Endothelial cell of umbilical vein (primary cell): Measurements from ENCODE around the gene CNPPD1. TPM values are rescaled to one million over a fixed set of nuclear protein-coding genes. Genes with fewer than 3 reads are reported as not detected.

Source experiments
- BruUV-seq: library from RNA; stranded (reverse); fragments of 400-500 nt; replicated peaks from 2 replicates; lab custom pipeline; 2021; lab: Mats Ljungman, UMichigan
- CTCF ChIA-PET: fragments of 300-600, 350-600 bp; sonication (Branson Sonifier 250); formaldehyde crosslinking; loops from one replicate; lab custom pipeline; 2021; ENCODE audit warnings: antibody characterized with exemption, inconsistent platforms; lab: Charles Lee
- POLR2A ChIA-PET: fragments of 300-600, 350-600 bp; sonication (Branson Sonifier 250); formaldehyde crosslinking; loops from one replicate; lab custom pipeline; 2021; ENCODE audit warnings: antibody characterized with exemption, inconsistent platforms; lab: Charles Lee
- DNase-seq: peaks from one replicate; pipeline ENCODE4 v3.0.0-alpha.2; 2011; ENCODE audit warnings: low read depth, low spot score
- FAIRE-seq: peaks from 2 replicates; lab custom pipeline; 2011; peaks lifted over from hg19 to GRCh38; lab: Jason Lieb, UNC
- H2AFZ ChIP-seq: 2 replicates; pipeline ENCODE4 v1.6.0; 2012; ENCODE audit warnings: low read depth, low read length, control low read depth, inconsistent platforms
- H3K27ac ChIP-seq: 2 replicates; pipeline ENCODE4 v1.5.1; 2011; ENCODE audit warnings: low read depth, mild to moderate bottlenecking, control low read depth, low read length, moderate library complexity; ENCODE audit not compliant: insufficient read depth
- H3K27me3 ChIP-seq, 2 experiments: 2 replicates each; pipeline versions ENCODE4 v1.6.0 to v1.6.1; 2011; ENCODE audit warnings: low read length in 2 of 2, mixed read lengths in 1 of 2; ENCODE audit not compliant: control insufficient read depth in 2 of 2, insufficient read depth in 2 of 2
- H3K36me3 ChIP-seq, 2 experiments: 2 replicates in 1 of 2; 3 replicates in 1 of 2; pipeline ENCODE4 v1.5.1; 2011; ENCODE audit warnings: low read length in 2 of 2, mild to moderate bottlenecking in 1 of 2, moderate library complexity in 1 of 2; ENCODE audit not compliant: control insufficient read depth in 2 of 2, insufficient read depth in 2 of 2; ENCODE audit errors: extremely low read depth in 1 of 2
- H3K4me1 ChIP-seq: 3 replicates; pipeline ENCODE4 v1.5.1; 2011; ENCODE audit warnings: mild to moderate bottlenecking, low read length; ENCODE audit not compliant: control insufficient read depth, insufficient read depth; ENCODE audit errors: extremely low read depth
- H3K4me2 ChIP-seq: 2 replicates; pipeline ENCODE4 v1.6.1; 2011; ENCODE audit warnings: low read length, control low read depth, mixed read lengths; ENCODE audit not compliant: insufficient read depth
- H3K4me3 ChIP-seq, 3 experiments: fragments of 200-600 bp in 1 of 3; sonication (generic), shearing (Covaris generic) in 1 of 3; replicated peaks in 1 of 3; 2 replicates each; pipeline ENCODE4 v1.5.1; 2011 to 2016; ENCODE audit warnings: control low read depth in 3 of 3, low read length in 3 of 3, mild to moderate bottlenecking in 2 of 3, inconsistent platforms in 1 of 3, low read depth in 1 of 3, moderate library complexity in 1 of 3; ENCODE audit not compliant: insufficient read depth in 1 of 3
- H3K79me2 ChIP-seq: 2 replicates; pipeline ENCODE4 v1.6.0; 2012; ENCODE audit warnings: low read length, inconsistent platforms; ENCODE audit not compliant: control insufficient read depth, insufficient read depth
- H3K9ac ChIP-seq: replicated peaks from 2 replicates; pipeline ENCODE3; 2011; ENCODE audit warnings: low read length, control low read depth; ENCODE audit not compliant: insufficient read depth; ENCODE audit errors: extremely low read depth
- H3K9me1 ChIP-seq: replicated peaks from 3 replicates; pipeline ENCODE4 v1.6.0; 2011; ENCODE audit warnings: mild to moderate bottlenecking, low read length; ENCODE audit not compliant: control insufficient read depth, insufficient read depth; ENCODE audit errors: extremely low read depth
- H3K9me3 ChIP-seq: replicated peaks from 2 replicates; pipeline ENCODE4 v1.5.1; 2012; ENCODE audit warnings: low read length, inconsistent platforms; ENCODE audit not compliant: control insufficient read depth, insufficient read depth
- H4K20me1 ChIP-seq: replicated peaks from 2 replicates; pipeline ENCODE3; 2011; ENCODE audit warnings: mild to moderate bottlenecking, low read length; ENCODE audit not compliant: control insufficient read depth, insufficient read depth; ENCODE audit errors: extremely low read depth
- CTCF ChIP-seq, 2 donors: IDR thresholded peaks; 1 replicate in 1 of 2; 2 replicates in 1 of 2; pipeline ENCODE4 v1.5.1; 2011; ENCODE audit warnings: low read length in 2 of 2, mild to moderate bottlenecking in 2 of 2, moderate library complexity in 2 of 2, control low read depth in 1 of 2, inconsistent platforms in 1 of 2, low read depth in 1 of 2; ENCODE audit not compliant: insufficient read depth in 1 of 2; ENCODE audit errors: extremely low read depth in 1 of 2
- EZH2 ChIP-seq: IDR thresholded peaks from 2 replicates; pipeline ENCODE4 v1.6.1; 2012; ENCODE audit warnings: borderline replicate concordance, low read depth, mild to moderate bottlenecking, moderate library complexity, low read length, inconsistent platforms; ENCODE audit not compliant: severe bottlenecking
- FOS ChIP-seq: IDR thresholded peaks from 2 replicates; pipeline ENCODE4 v1.6.1; 2011; ENCODE audit warnings: mild to moderate bottlenecking, low read length, moderate library complexity, borderline replicate concordance; ENCODE audit not compliant: insufficient read depth
- GATA2 ChIP-seq: IDR thresholded peaks from 2 replicates; pipeline ENCODE4 v1.7.0; 2011; ENCODE audit warnings: low read depth, mild to moderate bottlenecking, moderate library complexity, mixed read lengths, low read length; ENCODE audit not compliant: insufficient read length, insufficient read depth
- JUN ChIP-seq: IDR thresholded peaks from 2 replicates; pipeline ENCODE4 v1.6.1; 2011; ENCODE audit warnings: borderline replicate concordance, low read depth; ENCODE audit not compliant: insufficient read length, insufficient read depth
- MAX ChIP-seq: IDR thresholded peaks from 2 replicates; pipeline ENCODE4 v1.6.1; 2011; ENCODE audit not compliant: insufficient read depth, insufficient read length
- MYC ChIP-seq: IDR thresholded peaks from one replicate; pipeline ENCODE4 v1.6.1; 2011; ENCODE audit warnings: mild to moderate bottlenecking, low read depth, low read length
- POLR2A ChIP-seq: IDR thresholded peaks from 2 replicates; pipeline ENCODE4 v1.6.1; 2012; ENCODE audit warnings: low read depth, mild to moderate bottlenecking, control low read depth, low read length
- POLR2AphosphoS5 ChIP-seq: IDR thresholded peaks from 2 replicates; pipeline ENCODE4 v1.6.1; 2012; ENCODE audit warnings: low read depth, mild to moderate bottlenecking, control low read depth, low read length, moderate library complexity; ENCODE audit not compliant: insufficient read depth
- dilution Hi-C: fragments of 300-500 bp; cut with MboI; formaldehyde crosslinking; loops from one replicate; pipeline ENCODE4 v1.15.0; 2019; ENCODE audit warnings: low sequenced_read_pairs; ENCODE audit not compliant: extremely low pct_ligation_motif_present
- intact Hi-C: fragments of 100-400 bp; cut with micrococcal nuclease; formaldehyde crosslinking; loops from one replicate; pipeline ENCODE4 v1.10.0; 2022
- polyA plus RNA-seq, 4 experiments: library from polyadenylated mRNA; depleted of rRNA in 3 of 4; stranded (reverse) in 3 of 4; unstranded in 1 of 4; fragments of >200 nt; gene quantifications; 2 replicates each; pipeline versions ENCODE4 v1.2.1 to v1.2.3, GENCODE V29; 2011 to 2012; ENCODE audit warnings: missing spikeins in 1 of 4
- total RNA-seq: library from RNA; stranded (reverse); gene quantifications from 2 replicates; pipeline ENCODE4 v1.2.3, GENCODE V29; 2021

The CNPPD1 gene
- total and polyA plus RNA-seq, 2 donors (not counting 3 experiments of a cell fraction or from before 2014, with no cell fraction given), result 44.0 to 55.7 TPM

- no peak overlapping the region for H3K4me2 ChIP-seq
- DNase-seq, result no peak
These were observed 52.2 kb downstream of the CNPPD1 start for GRCh38 chr2:219124381-219125110.

GRCh38 chr2:219123356-219124135 is 53.2 kb downstream of the CNPPD1 start:
- Histone ChIP-seq H3K79me2 (no peaks in the 10 kb centered on the region), H3K36me3 (no peaks in the 10 kb centered on the region), H4K20me1 (no peaks in the 10 kb centered on the region), H3K4me3 (no peak overlapping the region), H3K9me1 (no peaks in the 10 kb centered on the region), H3K4me2 (no peak overlapping the region), H3K9ac (no peak overlapping the region), H3K27me3 (no peaks in the 10 kb centered on the region), H2AFZ (no peak overlapping the region), H3K9me3 (no peaks in the 10 kb centered on the region), H3K4me1 (no peaks in the 10 kb centered on the region), H3K27ac (no peak overlapping the region)
- no peak for DNase-seq
- CTCF ChIA-PET, result interaction anchor here (0.8 to 9.5 kb wide), 8 partner anchors 19 to 247 kb away, joined by 3 to 178 read pairs (median 53); partner anchors contain the start of gene IHH
- no peak for FAIRE-seq
- POLR2A ChIA-PET, result no interaction called here
- TF ChIP-seq POLR2AphosphoS5 (no peak), POLR2A (no peak), MYC (no peak), GATA2 (no peak), FOS (no peak), EZH2 (no peak), JUN (no peak), CTCF (IDR thresholded peaks at IDR 0.05; ENCODE audit: extremely low read depth in 1 of 2, insufficient read depth in 1 of 2, low read depth in 1 of 2, low read length in 2 of 2) (no peak), MAX (no peak)
- BruUV-seq, result no TSS peak
- dilution Hi-C loops (no loop called here), intact Hi-C loops (no loop called here)

More at GRCh38 chr2:219124381-219125110, 52.2 kb downstream of the CNPPD1 start:
- no peak for FAIRE-seq
- TF ChIP-seq POLR2AphosphoS5 (no peak), POLR2A (no peak), GATA2 (no peak)
- Histone ChIP-seq H3K4me1 (no peaks in the 10 kb centered on the region), H3K79me2 (no peaks in the 10 kb centered on the region), H3K9me3 (no peaks in the 10 kb centered on the region), H3K27me3 (no peaks in the 10 kb centered on the region), H3K9me1 (no peaks in the 10 kb centered on the region), H3K36me3 (no peaks in the 10 kb centered on the region), H4K20me1 (no peaks in the 10 kb centered on the region), H3K9ac (no peak overlapping the region), H3K27ac (no peak overlapping the region), H2AFZ (no peak overlapping the region), H3K4me3 (no peak overlapping the region)
- BruUV-seq, result no TSS peak
- ChIA-PET POLR2A (no interaction called here), CTCF (interaction anchor here (0.8 to 9.5 kb wide), 6 partner anchors 20 to 95 kb away, joined by 3 to 178 read pairs (median 7); partner anchors contain the start of gene IHH)
- dilution Hi-C loops (no loop called here), intact Hi-C loops (no loop called here)
